OCI-LY7 (cell line): ENCODE data around the gene TANGO2. TPM values are rescaled to one million over a fixed set of nuclear protein-coding genes. Genes with fewer than 3 reads are reported as not detected.

Experiments
- BruUV-seq: library from RNA; stranded (reverse); fragments of 400-500 nt; replicated peaks from 2 replicates; lab custom pipeline; 2021; lab: Mats Ljungman, UMichigan
- CTCF ChIA-PET: fragments of 300-600 bp; sonication (Branson Sonifier 250); formaldehyde crosslinking; loops from one replicate; lab custom pipeline; 2022; ENCODE audit warnings: antibody characterized with exemption; ENCODE audit not compliant: unreplicated experiment; lab: Charles Lee
- POLR2A ChIA-PET: fragments of 300-600 bp; sonication (Branson Sonifier 250); formaldehyde crosslinking; loops from one replicate; lab custom pipeline; 2022; ENCODE audit warnings: antibody characterized with exemption; lab: Charles Lee
- DNase-seq: peaks from one replicate; pipeline ENCODE4 v3.0.0-alpha.2; 2015; ENCODE audit warnings: low spot score
- H2AFZ ChIP-seq: fragments of 200-600 bp; sonication (generic), shearing (Covaris generic); 2 replicates; pipeline ENCODE4 v1.6.1; 2014; ENCODE audit warnings: mild to moderate bottlenecking, antibody characterized with exemption, low read length, moderate library complexity
- H3K27ac ChIP-seq: fragments of 200-600 bp; sonication (generic); 2 replicates; pipeline ENCODE4 v1.5.1; 2014; ENCODE audit warnings: mixed run types, low read depth, mild to moderate bottlenecking, moderate library complexity, low read length, inconsistent platforms; ENCODE audit not compliant: poor library complexity, severe bottlenecking
- H3K36me3 ChIP-seq: fragments of 200-600 bp; sonication (generic); 2 replicates; pipeline ENCODE4 v1.6.1; 2014; ENCODE audit warnings: mild to moderate bottlenecking, antibody characterized with exemption, low read length, moderate library complexity, mixed read lengths; ENCODE audit not compliant: insufficient read depth
- H3K4me1 ChIP-seq: fragments of 200-600 bp; sonication (generic); 2 replicates; pipeline ENCODE4 v1.5.1; 2014; ENCODE audit warnings: mild to moderate bottlenecking, low read length; ENCODE audit not compliant: insufficient read depth, poor library complexity, severe bottlenecking
- H3K4me2 ChIP-seq: fragments of 200-600 bp; sonication (generic); 2 replicates; pipeline ENCODE4 v1.6.1; 2014; ENCODE audit warnings: mild to moderate bottlenecking, low read length
- H3K4me3 ChIP-seq: fragments of 200-600 bp; sonication (generic); 2 replicates; pipeline ENCODE4 v1.5.1; 2014; ENCODE audit warnings: mild to moderate bottlenecking, low read depth, low read length; ENCODE audit not compliant: poor library complexity, severe bottlenecking
- H3K79me2 ChIP-seq: fragments of 200-600 bp; sonication (generic); 2 replicates; pipeline ENCODE4 v1.6.1; 2016; ENCODE audit warnings: low read depth, mild to moderate bottlenecking, low read length, moderate library complexity, mixed read lengths; ENCODE audit not compliant: insufficient read depth
- H3K9me2 ChIP-seq: fragments of 200-600 bp; sonication (generic); 2 replicates; pipeline ENCODE4 v1.6.1; 2016; ENCODE audit warnings: mild to moderate bottlenecking, low read length, mixed read lengths; ENCODE audit not compliant: insufficient read depth
- H3K9me3 ChIP-seq: fragments of 200-600 bp; sonication (generic); 2 replicates; pipeline ENCODE4 v1.6.1; 2014; ENCODE audit warnings: mild to moderate bottlenecking, mixed run types, low read length, mixed read lengths
- H4K20me1 ChIP-seq: fragments of 200-600 bp; sonication (generic); 2 replicates; pipeline ENCODE4 v1.6.1; 2014; ENCODE audit warnings: mild to moderate bottlenecking, antibody characterized with exemption, low read length, moderate library complexity, mixed read lengths; ENCODE audit not compliant: insufficient read depth
- EZH2phosphoT487 ChIP-seq: fragments of 200-600 bp; sonication (generic); IDR thresholded peaks from 2 replicates; pipeline ENCODE4 v1.6.1; 2018; ENCODE audit warnings: low read depth, borderline replicate concordance, mild to moderate bottlenecking, mixed run types, antibody characterized with exemption, low read length, moderate library complexity, mixed read lengths
- intact Hi-C: fragments of 100-400 bp; cut with micrococcal nuclease; formaldehyde crosslinking; loops from one replicate; pipeline ENCODE4 v1.10.0; 2022; ENCODE audit not compliant: unreplicated experiment
- total RNA-seq, 2 experiments: library from RNA; depleted of rRNA in 1 of 2; stranded (reverse); fragments of >200 nt in 1 of 2; shearing (Covaris generic) in 1 of 2; gene quantifications; 2 replicates each; pipeline ENCODE4 v1.2.3, GENCODE V29; 2014 to 2022
- TF ChIP-seq, protein P1 (sequence below): fragments of 200-600 bp; sonication (generic); conservative IDR thresholded peaks from 2 replicates; pipeline ENCODE4 v1.5.1; 2014; ENCODE audit warnings: mild to moderate bottlenecking, antibody characterized with exemption, low read length, moderate library complexity, mixed read lengths

TANGO2 gene
- total RNA-seq, 2 experiments from 2014 or later: 18.3 to 23.3 TPM

DNA sequence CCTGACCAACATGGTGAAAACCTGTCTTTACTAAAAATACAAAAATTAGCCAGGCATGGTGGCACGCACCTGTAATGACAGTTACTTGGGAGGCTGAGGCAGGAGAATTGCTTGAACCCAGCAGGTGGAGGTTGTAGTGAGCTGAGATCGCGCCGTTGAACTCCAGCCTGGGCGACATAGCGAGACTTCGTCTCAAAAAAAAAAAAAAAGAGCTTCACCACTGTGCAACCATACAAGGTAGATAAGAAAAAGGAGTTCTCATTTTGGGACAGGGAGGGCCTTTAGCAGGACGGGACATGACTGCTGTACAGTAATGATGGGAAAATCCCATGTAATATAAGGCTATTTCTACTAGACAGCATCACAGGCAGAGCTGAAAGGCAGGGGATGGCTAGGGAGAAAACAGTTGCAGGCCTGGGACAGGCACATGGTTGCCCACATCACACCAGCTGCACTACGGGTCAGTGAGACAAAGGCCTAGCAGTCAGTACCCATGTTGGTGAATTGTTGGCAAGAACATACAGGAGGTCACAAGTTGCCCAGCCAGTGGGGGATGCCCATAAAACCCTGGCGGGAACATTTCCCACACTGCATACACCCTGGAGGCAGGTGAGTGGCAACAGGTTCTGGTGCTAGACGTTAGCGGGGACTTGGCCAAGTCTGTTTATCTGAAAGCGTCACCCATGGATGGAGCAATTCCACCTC, 5.4 kb downstream of the TANGO2 start:
- POLR2A ChIA-PET: no interaction called here
- CTCF ChIA-PET: no interaction called here
- no peaks in the 10 kb centered on the region for H3K79me2 ChIP-seq
- no peaks in the 10 kb centered on the region for H4K20me1 ChIP-seq
- no peak overlapping the region for H3K27ac ChIP-seq
- no peak overlapping the region for H3K4me2 ChIP-seq
- peaks cover 17% of the 10 kb centered on the region for H3K4me1 ChIP-seq
- intact Hi-C loops: no loop called here
- no peak overlapping the region for H3K4me3 ChIP-seq
- H2AFZ ChIP-seq: no peak overlapping the region
- no peak for DNase-seq
- no peaks in the 10 kb centered on the region for H3K9me3 ChIP-seq
- H3K36me3 ChIP-seq: no peaks in the 10 kb centered on the region
- BruUV-seq: no TSS peak
- H3K9me2 ChIP-seq: no peaks in the 10 kb centered on the region
- no peak for TF ChIP-seq EZH2phosphoT487
- TF ChIP-seq, protein P1, sequence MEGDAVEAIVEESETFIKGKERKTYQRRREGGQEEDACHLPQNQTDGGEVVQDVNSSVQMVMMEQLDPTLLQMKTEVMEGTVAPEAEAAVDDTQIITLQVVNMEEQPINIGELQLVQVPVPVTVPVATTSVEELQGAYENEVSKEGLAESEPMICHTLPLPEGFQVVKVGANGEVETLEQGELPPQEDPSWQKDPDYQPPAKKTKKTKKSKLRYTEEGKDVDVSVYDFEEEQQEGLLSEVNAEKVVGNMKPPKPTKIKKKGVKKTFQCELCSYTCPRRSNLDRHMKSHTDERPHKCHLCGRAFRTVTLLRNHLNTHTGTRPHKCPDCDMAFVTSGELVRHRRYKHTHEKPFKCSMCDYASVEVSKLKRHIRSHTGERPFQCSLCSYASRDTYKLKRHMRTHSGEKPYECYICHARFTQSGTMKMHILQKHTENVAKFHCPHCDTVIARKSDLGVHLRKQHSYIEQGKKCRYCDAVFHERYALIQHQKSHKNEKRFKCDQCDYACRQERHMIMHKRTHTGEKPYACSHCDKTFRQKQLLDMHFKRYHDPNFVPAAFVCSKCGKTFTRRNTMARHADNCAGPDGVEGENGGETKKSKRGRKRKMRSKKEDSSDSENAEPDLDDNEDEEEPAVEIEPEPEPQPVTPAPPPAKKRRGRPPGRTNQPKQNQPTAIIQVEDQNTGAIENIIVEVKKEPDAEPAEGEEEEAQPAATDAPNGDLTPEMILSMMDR: no peak

DNA sequence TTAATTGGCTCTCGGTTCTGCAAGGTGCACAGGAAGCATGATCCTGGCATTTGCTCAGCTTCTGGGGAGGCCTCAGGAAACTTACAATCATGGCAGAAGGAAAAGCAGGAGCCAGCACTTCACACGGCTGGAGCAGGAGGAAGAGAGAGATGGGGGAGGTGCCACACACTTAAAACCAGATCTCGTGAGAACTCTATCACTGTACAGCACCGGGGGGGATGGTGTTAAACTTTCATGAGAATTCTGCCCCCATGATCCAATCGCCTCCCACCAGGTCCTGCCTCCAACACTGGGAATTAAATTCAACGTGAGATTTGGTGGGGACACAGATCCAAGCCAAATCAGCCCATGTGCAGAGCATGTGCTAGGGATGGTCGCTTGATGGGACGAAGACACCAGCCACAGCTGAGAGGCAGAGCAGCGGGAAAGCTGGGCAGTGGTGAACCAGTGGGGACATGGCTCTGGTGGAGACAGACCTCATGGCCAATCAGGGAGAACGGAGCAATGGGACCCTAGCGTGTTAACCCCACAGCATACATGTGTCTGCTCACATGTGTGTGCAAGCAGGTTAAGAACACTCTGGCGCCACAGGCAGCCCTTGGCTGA, 6.2 kb downstream of the TANGO2 start:
- no peaks in the 10 kb centered on the region for H3K79me2 ChIP-seq

More for the DNA sequence above, 6.2 kb downstream of the TANGO2 start:
- Histone ChIP-seq H3K9me3 (no peaks in the 10 kb centered on the region), H3K4me3 (no peak overlapping the region), H3K27ac (no peak overlapping the region), H3K36me3 (no peaks in the 10 kb centered on the region), H4K20me1 (no peaks in the 10 kb centered on the region), H3K4me1 (peaks cover 19% of the 10 kb centered on the region), H3K9me2 (no peaks in the 10 kb centered on the region), H3K4me2 (no peak overlapping the region), H2AFZ (no peak overlapping the region)
- POLR2A ChIA-PET: no interaction called here
- CTCF ChIA-PET: no interaction called here
- intact Hi-C loops: no loop called here
- no peak for DNase-seq
- TF ChIP-seq, protein P1: no peak
- no peak for TF ChIP-seq EZH2phosphoT487
- no TSS peak for BruUV-seq
